Measurements from ENCODE around the gene MCEE.

- no peak for TF ChIP-seq FOXM1 (IDR thresholded peaks at IDR 0.05; ENCODE audit: borderline replicate concordance)
- TF ChIP-seq ARNT (IDR thresholded peaks at IDR 0.05), result no peak
- TF ChIP-seq SUZ12 (IDR thresholded peaks at IDR 0.05), result no peak
- no peak for TF ChIP-seq BHLHE40 (IDR thresholded peaks at IDR 0.05; ENCODE audit: borderline replicate concordance)
- no peak for TF ChIP-seq FOXK2 (IDR thresholded peaks at IDR 0.05)
- TF ChIP-seq L3MBTL2 (conservative IDR thresholded peaks at IDR 0.05), result no peak
- no peak for TF ChIP-seq SP1 (IDR thresholded peaks at IDR 0.05)
- no peak for TF ChIP-seq ZNF384 (IDR thresholded peaks at IDR 0.05)
Observed at GRCh38 chr2:71130905-71131244, 846 bp upstream of the MCEE start.
